Naive thymus-derived CD4-positive, alpha-beta T cell (primary cell): Measurements from ENCODE around the gene PUSL1. TPM values are rescaled to one million over a fixed set of nuclear protein-coding genes. Genes with fewer than 3 reads are reported as not detected.

ENCODE experiments used
- ATAC-seq: fragments of 150-1000 bp; cut with Tn5 transposase; 2 replicates; pipeline ENCODE4 v1.10.0; 2021; ENCODE audit warnings: mild to moderate bottlenecking, moderate library complexity
- CTCF ChIA-PET: fragments of 350-600 bp; sonication (Branson Sonifier 250); formaldehyde crosslinking; loops from one replicate; lab custom pipeline; 2021; ENCODE audit warnings: antibody characterized with exemption; lab: Charles Lee
- POLR2A ChIA-PET: fragments of 350-600 bp; sonication (Branson Sonifier 250); formaldehyde crosslinking; loops from one replicate; lab custom pipeline; 2021; ENCODE audit warnings: antibody characterized with exemption, inconsistent platforms; lab: Charles Lee
- DNase-seq, 9 donors: peaks; one replicate each; pipeline versions ENCODE4 v3.0.0 to v3.0.0-alpha.2; 2020 to 2022; ENCODE audit warnings: mixed read lengths in 1 of 9
- H3K27ac ChIP-seq: one replicate; pipeline ENCODE4 v1.7.0; 2013; ENCODE audit warnings: mild to moderate bottlenecking, low read depth, low read length, moderate library complexity
- H3K27me3 ChIP-seq, 2 donors: one replicate each; pipeline ENCODE4 v1.7.0; 2013; ENCODE audit warnings: low read length in 2 of 2, mild to moderate bottlenecking in 2 of 2, moderate library complexity in 2 of 2; ENCODE audit not compliant: control insufficient read depth in 2 of 2, insufficient read depth in 2 of 2
- H3K36me3 ChIP-seq, 3 experiments: 1 replicate in 2 of 3; 2 replicates in 1 of 3; pipeline ENCODE4 v1.7.0; 2013; ENCODE audit warnings: low read length in 3 of 3, mild to moderate bottlenecking in 3 of 3, moderate library complexity in 1 of 3; ENCODE audit not compliant: insufficient read depth in 3 of 3, control insufficient read depth in 2 of 3
- H3K4me1 ChIP-seq, 2 donors: one replicate each; pipeline ENCODE4 v1.7.0; 2013; ENCODE audit warnings: low read length in 2 of 2, mild to moderate bottlenecking in 2 of 2, moderate library complexity in 1 of 2; ENCODE audit not compliant: control insufficient read depth in 2 of 2, insufficient read depth in 2 of 2
- H3K4me3 ChIP-seq: 2 replicates; pipeline ENCODE4 v1.7.0; 2013; ENCODE audit warnings: mild to moderate bottlenecking, low read length
- H3K9me3 ChIP-seq, 3 experiments: 1 replicate in 2 of 3; 2 replicates in 1 of 3; pipeline ENCODE4 v1.7.0; 2013; ENCODE audit warnings: low read length in 3 of 3; ENCODE audit not compliant: control insufficient read depth in 2 of 3
- H3K27ac Mint-ChIP-seq, 9 donors: one replicate each; pipeline ENCODE4 v1.8.0; 2020 to 2022; ENCODE audit warnings: mixed read lengths in 9 of 9, mild to moderate bottlenecking in 8 of 9, moderate library complexity in 5 of 9, inconsistent platforms in 2 of 9
- H3K27me3 Mint-ChIP-seq, 5 donors: one replicate each; pipeline ENCODE4 v1.8.0; 2021 to 2022; ENCODE audit warnings: mixed read lengths in 5 of 5, mild to moderate bottlenecking in 1 of 5
- H3K36me3 Mint-ChIP-seq, 5 donors: one replicate each; pipeline ENCODE4 v1.8.0; 2020 to 2022; ENCODE audit warnings: mixed read lengths in 5 of 5, mild to moderate bottlenecking in 3 of 5, inconsistent platforms in 1 of 5
- H3K4me1 Mint-ChIP-seq, 7 donors: one replicate each; pipeline ENCODE4 v1.8.0; 2020 to 2022; ENCODE audit warnings: mixed read lengths in 7 of 7, mild to moderate bottlenecking in 3 of 7, inconsistent platforms in 1 of 7
- H3K4me3 Mint-ChIP-seq, 10 donors: one replicate each; pipeline ENCODE4 v1.8.0; 2020 to 2022; ENCODE audit warnings: mild to moderate bottlenecking in 10 of 10, mixed read lengths in 10 of 10, moderate library complexity in 6 of 10, inconsistent platforms in 2 of 10
- H3K9me3 Mint-ChIP-seq, 11 donors: one replicate each; pipeline ENCODE4 v1.8.0; 2020 to 2022; ENCODE audit warnings: mixed read lengths in 11 of 11, mild to moderate bottlenecking in 4 of 11, inconsistent platforms in 1 of 11, moderate library complexity in 1 of 11
- intact Hi-C, 2 donors: fragments of 100-400 bp; cut with micrococcal nuclease; formaldehyde crosslinking; loops; one replicate each; pipeline ENCODE4 v1.15.1; 2023
- polyA plus RNA-seq, 2 donors: library from polyadenylated mRNA; unstranded; fragments of 300-500 nt; fragmentation: Illumina TruSeq; gene quantifications; one replicate each; pipeline ENCODE4 v1.2.3, GENCODE V29; 2021
- total RNA-seq, 6 experiments: library from RNA in 5 of 6; stranded (reverse) in 5 of 6; gene quantifications; 1 replicate in 5 of 6; 2 replicates in 1 of 6; pipeline ENCODE4 v1.2.3 and lab custom pipeline; 2021 to 2026

The PUSL1 gene
- total and polyA plus RNA-seq, 7 experiments from 2014 or later, result 16.2 to 26.1 (median 19.4) TPM

DNA sequence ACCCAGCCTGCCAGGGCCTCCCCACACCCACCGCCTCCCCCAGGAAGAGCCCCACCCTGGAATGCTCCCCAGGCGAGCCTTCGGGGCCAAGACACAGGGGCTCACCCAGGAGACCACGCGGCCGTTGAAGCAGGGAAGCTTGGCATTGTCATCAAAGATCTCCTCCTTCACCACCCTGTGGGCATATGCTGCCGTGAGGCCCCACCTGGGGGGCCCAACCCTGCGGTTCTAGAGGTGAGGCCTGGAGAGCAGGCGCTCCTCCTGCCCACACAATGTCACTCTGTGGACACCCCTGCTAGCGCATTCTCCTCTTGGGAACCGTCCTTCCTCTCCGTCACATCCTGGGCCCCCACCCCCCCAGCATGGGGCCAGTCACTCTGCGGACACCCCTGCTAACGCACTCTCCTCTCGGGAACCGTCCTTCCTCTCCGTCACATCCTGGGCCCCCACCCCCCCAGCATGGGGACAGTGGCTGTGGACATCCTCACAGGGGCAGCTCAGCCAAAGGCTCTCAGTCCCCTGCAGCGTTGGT is 34.3 kb downstream of the PUSL1 start:
- no peak overlapping the region for H3K4me3 ChIP-seq
- H3K27ac Mint-ChIP-seq, result no peak overlapping the region
- CTCF ChIA-PET, result no interaction called here

DNA sequence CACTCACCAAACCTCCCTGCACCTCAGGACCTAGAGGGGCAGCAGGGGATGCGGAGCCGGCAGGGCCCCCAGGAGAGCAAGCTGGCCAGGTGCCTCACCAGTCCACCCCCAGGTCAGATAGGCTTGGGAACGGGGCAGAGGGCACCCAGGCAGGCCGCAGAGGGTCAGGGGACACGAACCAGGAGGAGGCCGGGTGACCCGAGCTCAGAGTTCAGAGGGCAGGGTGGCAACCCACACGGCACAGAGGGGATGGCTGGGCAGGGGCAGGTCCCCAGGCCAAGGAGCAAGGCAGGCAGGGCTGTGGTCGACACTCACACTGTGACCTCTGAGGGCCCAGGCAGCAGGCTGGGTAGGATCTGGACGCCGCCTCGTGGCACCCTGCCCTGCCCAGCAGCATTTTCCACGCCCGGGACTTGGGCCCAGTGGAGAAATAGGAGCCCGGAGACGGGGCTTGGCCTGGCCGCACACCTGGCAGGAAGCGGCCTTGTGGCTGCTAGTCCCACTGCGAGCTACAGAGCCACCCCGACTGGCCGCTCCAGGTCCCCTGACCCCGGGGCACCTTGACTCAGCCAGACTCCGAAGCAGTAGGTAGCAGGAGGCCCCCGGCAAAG is 35.5 kb downstream of the PUSL1 start:
- peaks cover 0 to 9% of the 10 kb centered on the region in 2 donors for H3K4me1 ChIP-seq
- H3K36me3 Mint-ChIP-seq, result peaks cover 0 to 11% (median 4%) of the 10 kb centered on the region in 5 donors
- H3K4me1 Mint-ChIP-seq, result peaks cover 12 to 22% (median 13%) of the 10 kb centered on the region in 7 donors
- no peak overlapping the region for H3K4me3 Mint-ChIP-seq
- peaks cover 0 to 16% (median 0%) of the 10 kb centered on the region in 3 experiments for H3K36me3 ChIP-seq
- H3K27me3 ChIP-seq, result no peaks in the 10 kb centered on the region
- no peaks in the 10 kb centered on the region for H3K9me3 ChIP-seq
- H3K27ac ChIP-seq, result no peak overlapping the region
- POLR2A ChIA-PET, result no interaction called here
- peaks cover 0 to 4% (median 0%) of the 10 kb centered on the region in 11 donors for H3K9me3 Mint-ChIP-seq
- H3K4me3 ChIP-seq, result no peak overlapping the region
- no peak for DNase-seq
- intact Hi-C loops, result no loop called here
- H3K27me3 Mint-ChIP-seq, result no peaks in the 10 kb centered on the region
- CTCF ChIA-PET, result interaction anchor here (0.7 kb wide), 1 partner anchor 306 kb away, joined by 3 read pairs; no protein-coding TSS in a partner anchor
- no peak overlapping the region for H3K27ac Mint-ChIP-seq
- ATAC-seq, result no peak

More for the DNA sequence above, 34.3 kb downstream of the PUSL1 start:
- intact Hi-C loops, result no loop called here
- peaks cover 0 to 1% of the 10 kb centered on the region in 2 donors for H3K4me1 ChIP-seq
- Mint-ChIP-seq H3K27me3 (no peaks in the 10 kb centered on the region), H3K4me1 (peaks cover 10 to 17% (median 12%) of the 10 kb centered on the region in 7 donors), H3K36me3 (peaks cover 0 to 11% (median 4%) of the 10 kb centered on the region in 5 donors), H3K9me3 (peaks cover 0 to 4% (median 0%) of the 10 kb centered on the region in 11 donors), H3K4me3 (no peak overlapping the region)
- H3K36me3 ChIP-seq, result peaks cover 0 to 24% (median 0%) of the 10 kb centered on the region in 3 experiments
- H3K27me3 ChIP-seq, result no peaks in the 10 kb centered on the region
- no peaks in the 10 kb centered on the region for H3K9me3 ChIP-seq
- DNase-seq, result no peak
- POLR2A ChIA-PET, result no interaction called here
- ATAC-seq, result no peak
- H3K27ac ChIP-seq, result no peak overlapping the region

GRCh38 chr1:1344655-1345361 is 36.4 kb downstream of the PUSL1 start:
- CTCF ChIA-PET, result no interaction called here
- ATAC-seq, result no peak
- H3K4me1 ChIP-seq, result peaks cover 0 to 9% of the 10 kb centered on the region in 2 donors
- H3K27me3 ChIP-seq, result no peaks in the 10 kb centered on the region
- H3K36me3 ChIP-seq, result peaks cover 0 to 13% (median 0%) of the 10 kb centered on the region in 3 experiments
- no peaks in the 10 kb centered on the region for H3K9me3 ChIP-seq
- H3K4me1 Mint-ChIP-seq, result peaks cover 12 to 22% (median 13%) of the 10 kb centered on the region in 7 donors
- intact Hi-C loops, result no loop called here
- POLR2A ChIA-PET, result no interaction called here
- H3K4me3 Mint-ChIP-seq, result no peak overlapping the region
- H3K27me3 Mint-ChIP-seq, result no peaks in the 10 kb centered on the region
- H3K27ac ChIP-seq, result no peak overlapping the region
- no peak for DNase-seq
- H3K36me3 Mint-ChIP-seq, result peaks cover 0 to 11% (median 4%) of the 10 kb centered on the region in 5 donors
- H3K9me3 Mint-ChIP-seq, result peaks cover 0 to 4% (median 0%) of the 10 kb centered on the region in 11 donors
- H3K27ac Mint-ChIP-seq, result peak overlapping the region in 1 of 9 donors; percentile 25
- H3K4me3 ChIP-seq, result no peak overlapping the region

- H3K27ac Mint-ChIP-seq, result no peak overlapping the region
- Histone ChIP-seq H3K9me3 (no peaks in the 10 kb centered on the region), H3K36me3 (peaks cover 0 to 8% (median 0%) of the 10 kb centered on the region in 3 experiments), H3K4me1 (peaks cover 0 to 9% of the 10 kb centered on the region in 2 donors), H3K27ac (no peak overlapping the region), H3K4me3 (no peak overlapping the region), H3K27me3 (no peaks in the 10 kb centered on the region)
- peaks cover 0 to 11% (median 4%) of the 10 kb centered on the region in 5 donors for H3K36me3 Mint-ChIP-seq
- peaks cover 12 to 22% (median 13%) of the 10 kb centered on the region in 7 donors for H3K4me1 Mint-ChIP-seq
- intact Hi-C loops, result no loop called here
- ATAC-seq, result no peak
- POLR2A ChIA-PET, result no interaction called here
- peaks cover 0 to 4% (median 0%) of the 10 kb centered on the region in 11 donors for H3K9me3 Mint-ChIP-seq
- DNase-seq, result no peak
- CTCF ChIA-PET, result no interaction called here
- no peak overlapping the region for H3K4me3 Mint-ChIP-seq
- H3K27me3 Mint-ChIP-seq, result no peaks in the 10 kb centered on the region
Measured at GRCh38 chr1:1345384-1345783, 37.0 kb downstream of the PUSL1 start.

DNA sequence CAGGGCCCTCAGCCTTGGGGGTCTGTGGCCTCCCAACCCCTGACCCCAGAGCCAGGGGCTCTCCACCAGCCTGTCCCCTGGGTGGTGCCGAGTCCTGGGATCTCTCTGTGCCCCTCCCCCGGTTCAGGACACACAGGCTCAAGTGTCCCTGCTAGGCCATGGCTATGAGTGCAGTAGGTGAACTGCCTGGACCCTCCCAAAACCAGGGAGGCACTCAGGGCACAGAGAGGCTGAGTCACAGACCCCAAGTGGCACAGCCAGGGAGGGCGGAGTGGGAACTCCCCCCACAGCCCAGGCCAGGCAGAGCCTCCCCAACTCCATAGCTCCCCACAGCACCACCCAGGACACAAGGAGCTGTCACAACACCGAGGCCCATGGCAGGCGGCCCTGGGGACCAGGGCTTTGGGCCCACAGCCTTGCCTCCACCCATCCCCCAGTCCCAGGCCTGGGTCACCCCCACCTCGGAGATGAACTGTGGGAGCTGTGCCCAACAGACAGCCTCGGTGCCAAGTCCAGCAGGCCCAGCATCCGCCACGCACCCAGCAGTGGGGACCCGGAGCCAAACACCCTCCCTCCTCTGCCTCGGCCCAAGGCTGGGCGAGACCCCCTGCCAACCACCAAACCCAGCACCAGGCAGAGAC is 37.6 kb downstream of the PUSL1 start:
- DNase-seq (no peak), ATAC-seq (no peak)
- ChIA-PET CTCF (no interaction called here), POLR2A (interaction anchor here (0.5 kb wide), 1 partner anchor 53 kb away, joined by 3 read pairs; the partner anchor contains the start of gene CCNL2)
- H3K36me3 ChIP-seq, result peaks cover 0 to 5% (median 0%) of the 10 kb centered on the region in 3 experiments
- peak overlapping the region in 1 of 9 donors; percentile 2 for H3K27ac Mint-ChIP-seq
- H3K36me3 Mint-ChIP-seq, result peaks cover 0 to 5% (median 4%) of the 10 kb centered on the region in 5 donors
- peaks cover 0 to 2% (median 0%) of the 10 kb centered on the region in 11 donors for H3K9me3 Mint-ChIP-seq
- H3K27me3 ChIP-seq, result no peaks in the 10 kb centered on the region
- H3K4me1 ChIP-seq, result peaks cover 0 to 9% of the 10 kb centered on the region in 2 donors
- peak overlapping the region; percentile 21 for H3K27ac ChIP-seq
- no peaks in the 10 kb centered on the region for H3K9me3 ChIP-seq
- no peak overlapping the region for H3K4me3 Mint-ChIP-seq
- H3K27me3 Mint-ChIP-seq, result no peaks in the 10 kb centered on the region
- intact Hi-C loops, result no loop called here
- H3K4me1 Mint-ChIP-seq, result peaks cover 12 to 22% (median 13%) of the 10 kb centered on the region in 7 donors
- H3K4me3 ChIP-seq, result no peak overlapping the region

DNA sequence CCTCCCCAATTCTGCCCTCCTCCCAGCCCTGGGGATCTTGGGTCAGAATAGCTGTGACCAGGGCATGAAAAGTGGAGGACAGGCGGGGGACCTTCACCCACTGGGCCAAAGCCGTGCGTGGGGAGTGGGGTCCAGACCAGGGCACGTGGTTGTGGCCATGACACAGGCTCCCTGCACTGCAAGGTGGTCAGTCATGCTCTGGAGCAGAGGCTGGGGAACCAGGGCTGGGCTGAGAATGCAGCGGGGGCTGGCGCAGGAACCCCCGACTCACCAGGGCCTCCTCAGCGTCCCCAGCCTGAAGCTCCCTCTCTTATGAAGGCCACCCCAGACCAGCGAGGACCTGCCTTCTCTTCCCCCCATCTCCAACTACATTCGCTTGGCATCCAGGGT is 38.1 kb downstream of the PUSL1 start:
- ChIA-PET CTCF (no interaction called here), POLR2A (no interaction called here)
- Histone ChIP-seq H3K4me3 (no peak overlapping the region), H3K9me3 (no peaks in the 10 kb centered on the region), H3K4me1 (peaks cover 0 to 9% of the 10 kb centered on the region in 2 donors), H3K27ac (no peak overlapping the region), H3K36me3 (peaks cover 0 to under 1% (median 0%) of the 10 kb centered on the region in 3 experiments), H3K27me3 (no peaks in the 10 kb centered on the region)
- peaks cover 12 to 22% (median 13%) of the 10 kb centered on the region in 7 donors for H3K4me1 Mint-ChIP-seq
- peaks cover 0 to under 1% (median 0%) of the 10 kb centered on the region in 5 donors for H3K36me3 Mint-ChIP-seq
- intact Hi-C loops, result no loop called here
- peak overlapping the region in 1 of 9 donors; percentile 16 for H3K27ac Mint-ChIP-seq
- no peaks in the 10 kb centered on the region for H3K27me3 Mint-ChIP-seq
- ATAC-seq (no peak), DNase-seq (no peak)
- peak overlapping the region in 4 of 10 donors; percentile 59 to 85 (median 76) for H3K4me3 Mint-ChIP-seq
- no peaks in the 10 kb centered on the region for H3K9me3 Mint-ChIP-seq
